ENCODE results near the gene CCP110. TPM values are rescaled to one million over a fixed set of nuclear protein-coding genes. Genes with fewer than 3 reads are reported as not detected.

CCP110 gene, protein sequence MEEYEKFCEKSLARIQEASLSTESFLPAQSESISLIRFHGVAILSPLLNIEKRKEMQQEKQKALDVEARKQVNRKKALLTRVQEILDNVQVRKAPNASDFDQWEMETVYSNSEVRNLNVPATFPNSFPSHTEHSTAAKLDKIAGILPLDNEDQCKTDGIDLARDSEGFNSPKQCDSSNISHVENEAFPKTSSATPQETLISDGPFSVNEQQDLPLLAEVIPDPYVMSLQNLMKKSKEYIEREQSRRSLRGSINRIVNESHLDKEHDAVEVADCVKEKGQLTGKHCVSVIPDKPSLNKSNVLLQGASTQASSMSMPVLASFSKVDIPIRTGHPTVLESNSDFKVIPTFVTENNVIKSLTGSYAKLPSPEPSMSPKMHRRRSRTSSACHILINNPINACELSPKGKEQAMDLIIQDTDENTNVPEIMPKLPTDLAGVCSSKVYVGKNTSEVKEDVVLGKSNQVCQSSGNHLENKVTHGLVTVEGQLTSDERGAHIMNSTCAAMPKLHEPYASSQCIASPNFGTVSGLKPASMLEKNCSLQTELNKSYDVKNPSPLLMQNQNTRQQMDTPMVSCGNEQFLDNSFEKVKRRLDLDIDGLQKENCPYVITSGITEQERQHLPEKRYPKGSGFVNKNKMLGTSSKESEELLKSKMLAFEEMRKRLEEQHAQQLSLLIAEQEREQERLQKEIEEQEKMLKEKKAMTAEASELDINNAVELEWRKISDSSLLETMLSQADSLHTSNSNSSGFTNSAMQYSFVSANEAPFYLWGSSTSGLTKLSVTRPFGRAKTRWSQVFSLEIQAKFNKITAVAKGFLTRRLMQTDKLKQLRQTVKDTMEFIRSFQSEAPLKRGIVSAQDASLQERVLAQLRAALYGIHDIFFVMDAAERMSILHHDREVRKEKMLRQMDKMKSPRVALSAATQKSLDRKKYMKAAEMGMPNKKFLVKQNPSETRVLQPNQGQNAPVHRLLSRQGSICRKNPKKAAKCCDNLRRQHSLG
- total RNA-seq, result 6.7 and 10.3 TPM in 2 replicates

GRCh38 chr16:19523559-19524355 is at the start of gene CCP110:
TSS of gene CCP110 (plus strand) at chr16:19523942. CDS start at chr16:19527882, 3,940 bp downstream.

GRCh38 chr16:19521471-19522396 is 2.0 kb upstream of the CCP110 start, which contains the start of gene GDE1:
TSS of gene GDE1 (minus strand) at chr16:19522098. CDS start at chr16:19521964, 134 bp downstream.

GRCh38 chr16:19555186-19555937 is 31.6 kb downstream of the CCP110 start, which contains the start of gene VPS35L:
TSS of gene VPS35L (plus strand) at chr16:19555703. CDS start at chr16:19555730, 27 bp downstream.

Other genes with a start within 250 kb of the CCP110 start
- under 0.01 TPM in 1 of 2 replicates, not detected in the other for gene CLEC19A, start 238.2 kb upstream of the CCP110 start, total RNA-seq
- not detected in 2 replicates for gene TMC5, start 106.1 kb upstream of the CCP110 start, total RNA-seq
- gene GDE1, start 1.8 kb upstream of the CCP110 start, total RNA-seq, result 23.9 and 25.2 TPM in 2 replicates
- gene VPS35L, start 31.8 kb downstream of the CCP110 start, total RNA-seq, result 37.9 and 44.6 TPM in 2 replicates
- 8.9 and 9.7 TPM in 2 replicates for gene KNOP1, start 194.3 kb downstream of the CCP110 start, total RNA-seq
- gene IQCK, start 194.3 kb downstream of the CCP110 start, total RNA-seq, result 8.9 and 9.2 TPM in 2 replicates

All from dermis lymphatic vessel endothelial cell (primary cell).